Neural cell (in vitro differentiated cells): Measurements from ENCODE around the gene SLC16A8. TPM values are rescaled to one million over a fixed set of nuclear protein-coding genes. Genes with fewer than 3 reads are reported as not detected.

Experiments used
- H2AFZ ChIP-seq: fragments of 200-600, 300-800 bp; sonication (generic), shearing (Covaris generic); 2 replicates; pipeline ENCODE4 v1.6.0; 2014; ENCODE audit warnings: low read depth, mild to moderate bottlenecking, antibody characterized with exemption, low read length, moderate library complexity
- H3F3A ChIP-seq: fragments of 200-600 bp; shearing (Covaris generic); 2 replicates; pipeline ENCODE4 v1.6.1; 2016; ENCODE audit warnings: mild to moderate bottlenecking, moderate library complexity, mixed read lengths, antibody characterized with exemption, low read length; ENCODE audit not compliant: insufficient read depth, poor library complexity, severe bottlenecking
- H3K27ac ChIP-seq: fragments of 200-600, 300-800 bp; sonication (generic), shearing (Covaris generic); 2 replicates; pipeline ENCODE4 v1.5.1; 2014; ENCODE audit warnings: mild to moderate bottlenecking, low read length, moderate library complexity
- H3K27me3 ChIP-seq: fragments of 300-800, 200-600 bp; sonication (generic), shearing (Covaris generic); 2 replicates; pipeline ENCODE4 v1.6.0; 2014; ENCODE audit warnings: mild to moderate bottlenecking, low read depth, low read length, moderate library complexity; ENCODE audit not compliant: insufficient read depth
- H3K36me3 ChIP-seq: fragments of 300-800, 200-600 bp; sonication (generic), shearing (Covaris generic); 2 replicates; pipeline ENCODE4 v1.5.1; 2014; ENCODE audit warnings: mild to moderate bottlenecking, antibody characterized with exemption, low read length, moderate library complexity; ENCODE audit not compliant: insufficient read depth
- H3K4me2 ChIP-seq: fragments of 300-800, 200-600 bp; sonication (generic), shearing (Covaris generic); 2 replicates; pipeline ENCODE4 v1.6.0; 2014; ENCODE audit warnings: mild to moderate bottlenecking, low read length
- H3K4me3 ChIP-seq: fragments of 300-800, 200-600 bp; sonication (generic), shearing (Covaris generic); 2 replicates; pipeline ENCODE4 v1.5.1; 2014; ENCODE audit warnings: mild to moderate bottlenecking, low read length, moderate library complexity
- H3K79me2 ChIP-seq: fragments of 200-600 bp; shearing (Covaris generic); replicated peaks from 2 replicates; pipeline ENCODE4 v1.6.0; 2014; ENCODE audit warnings: mild to moderate bottlenecking, low read length, moderate library complexity; ENCODE audit not compliant: insufficient read depth
- H3K9ac ChIP-seq: fragments of 300-800, 200-600 bp; sonication (generic), shearing (Covaris generic); 2 replicates; pipeline ENCODE4 v1.6.1; 2016; ENCODE audit warnings: mild to moderate bottlenecking, low read length, mixed read lengths
- H3K9me2 ChIP-seq: fragments of 200-600 bp; shearing (Covaris generic); 2 replicates; pipeline ENCODE4 v1.6.1; 2016; ENCODE audit warnings: mild to moderate bottlenecking, low read length, mixed read lengths; ENCODE audit not compliant: insufficient read depth
- H3K9me3 ChIP-seq: fragments of 200-600, 300-800 bp; sonication (generic), shearing (Covaris generic); 2 replicates; pipeline ENCODE4 v1.6.1; 2016; ENCODE audit warnings: mild to moderate bottlenecking, mixed run types, low read length, moderate library complexity, mixed read lengths
- H4K20me1 ChIP-seq: fragments of 200-600 bp; shearing (Covaris generic); 2 replicates; pipeline ENCODE4 v1.6.1; 2016; ENCODE audit warnings: mild to moderate bottlenecking, mixed run types; ENCODE audit not compliant: insufficient read depth
- EP300 ChIP-seq: fragments of 450-650 bp; conservative IDR thresholded peaks from 2 replicates; pipeline ENCODE4 v1.6.1; 2014; ENCODE audit warnings: antibody characterized with exemption, mild to moderate bottlenecking, moderate library complexity; ENCODE audit not compliant: poor library complexity, severe bottlenecking
- EZH2 ChIP-seq: fragments of 200-600, 300-800 bp; shearing (Covaris generic), sonication (generic); IDR thresholded peaks from 2 replicates; pipeline ENCODE4 v1.6.1; 2014; ENCODE audit warnings: antibody characterized with exemption, low read length, borderline replicate concordance, mild to moderate bottlenecking; ENCODE audit not compliant: insufficient read depth, poor library complexity, severe bottlenecking
- MXI1 ChIP-seq: fragments of 450-650 bp; conservative IDR thresholded peaks from 2 replicates; pipeline ENCODE4 v1.6.1; 2014; ENCODE audit warnings: antibody characterized with exemption, mild to moderate bottlenecking; ENCODE audit not compliant: poor library complexity, severe bottlenecking
- POLR2AphosphoS5 ChIP-seq: IDR thresholded peaks from 2 replicates; pipeline ENCODE4 v1.6.1; 2012
- RAD21 ChIP-seq: fragments of 450-650 bp; conservative IDR thresholded peaks from 2 replicates; pipeline ENCODE4 v1.6.1; 2014; ENCODE audit warnings: antibody characterized with exemption, mild to moderate bottlenecking, moderate library complexity
- SMC3 ChIP-seq: fragments of 450-650 bp; conservative IDR thresholded peaks from 2 replicates; pipeline ENCODE4 v1.6.1; 2014; ENCODE audit warnings: antibody characterized with exemption, mild to moderate bottlenecking, moderate library complexity; ENCODE audit not compliant: poor library complexity
- TAF1 ChIP-seq: IDR thresholded peaks from 2 replicates; pipeline ENCODE4 v1.6.1; 2012; ENCODE audit warnings: low read depth
- polyA plus RNA-seq: library from polyadenylated mRNA; depleted of rRNA; stranded (reverse); fragments of >200 nt; gene quantifications from 2 replicates; pipeline ENCODE4 v1.2.3, GENCODE V29; 2014
- TF ChIP-seq, protein P1 (sequence below): IDR thresholded peaks from 2 replicates; pipeline ENCODE4 v1.6.1; 2012; ENCODE audit warnings: borderline replicate concordance
- TF ChIP-seq, protein P2 (sequence below): fragments of 450-650 bp; IDR thresholded peaks from 2 replicates; pipeline ENCODE4 v1.5.1; 2014; ENCODE audit warnings: antibody characterized with exemption, mild to moderate bottlenecking, moderate library complexity; ENCODE audit not compliant: poor library complexity, severe bottlenecking

SLC16A8 gene
- polyA plus RNA-seq, 1 donor from 2014 or later = not detected

DNA sequence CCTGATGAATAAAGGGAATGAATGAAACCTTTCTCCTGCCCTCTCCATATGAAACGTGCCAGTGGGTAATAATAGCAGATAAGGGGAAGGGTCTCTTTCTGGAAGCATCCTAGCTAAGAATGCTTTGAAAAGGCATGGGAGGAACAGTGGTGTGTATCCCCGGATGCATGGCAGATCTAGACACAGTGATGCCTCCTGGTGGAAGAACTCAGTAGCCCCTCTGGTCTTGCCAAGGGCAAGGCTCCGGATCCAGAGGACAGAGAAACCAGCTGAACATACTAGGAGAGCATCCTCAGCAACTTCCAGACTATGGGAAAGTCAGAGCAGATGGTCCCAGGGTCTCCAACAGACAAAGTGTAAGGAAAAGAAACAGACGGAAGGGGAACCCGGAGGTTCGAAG is 20.1 kb upstream of the SLC16A8 start:
- TF ChIP-seq EZH2 (no peak), MXI1 (no peak), RAD21 (no peak)
- no peak overlapping the region for H3K9ac ChIP-seq

DNA sequence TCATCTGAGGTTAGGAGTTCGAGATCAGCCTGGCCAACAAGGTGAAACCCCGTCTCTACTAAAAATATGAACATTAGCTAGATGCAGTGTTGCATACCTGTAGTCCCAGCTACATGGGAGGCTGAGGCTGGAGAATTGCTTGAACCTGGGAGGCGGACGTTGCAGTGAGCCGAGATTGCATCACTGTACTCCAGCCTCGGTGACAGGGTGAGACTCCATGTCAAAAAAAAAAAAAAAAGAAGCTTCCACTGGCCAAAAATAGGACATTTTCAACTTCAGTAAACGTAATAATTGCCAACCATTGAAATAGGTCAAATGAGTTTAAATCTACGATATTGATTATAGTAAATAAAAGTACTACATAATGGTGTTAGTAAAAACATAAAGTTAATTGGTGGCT is 19.7 kb upstream of the SLC16A8 start:
- Histone ChIP-seq H3K79me2 (no peaks in the 10 kb centered on the region), H3K9me3 (no peaks in the 10 kb centered on the region), H3K9ac (no peak overlapping the region), H3K27ac (no peak overlapping the region), H3K4me3 (no peak overlapping the region), H3K9me2 (no peaks in the 10 kb centered on the region), H2AFZ (no peak overlapping the region), H3F3A (no peaks in the 10 kb centered on the region), H3K36me3 (no peaks in the 10 kb centered on the region), H3K27me3 (no peaks in the 10 kb centered on the region), H4K20me1 (no peaks in the 10 kb centered on the region), H3K4me2 (no peak overlapping the region)
- TF ChIP-seq TAF1 (no peak), MXI1 (no peak), EP300 (no peak), EZH2 (no peak), RAD21 (no peak), SMC3 (no peak), POLR2AphosphoS5 (no peak)
- TF ChIP-seq, protein P1, sequence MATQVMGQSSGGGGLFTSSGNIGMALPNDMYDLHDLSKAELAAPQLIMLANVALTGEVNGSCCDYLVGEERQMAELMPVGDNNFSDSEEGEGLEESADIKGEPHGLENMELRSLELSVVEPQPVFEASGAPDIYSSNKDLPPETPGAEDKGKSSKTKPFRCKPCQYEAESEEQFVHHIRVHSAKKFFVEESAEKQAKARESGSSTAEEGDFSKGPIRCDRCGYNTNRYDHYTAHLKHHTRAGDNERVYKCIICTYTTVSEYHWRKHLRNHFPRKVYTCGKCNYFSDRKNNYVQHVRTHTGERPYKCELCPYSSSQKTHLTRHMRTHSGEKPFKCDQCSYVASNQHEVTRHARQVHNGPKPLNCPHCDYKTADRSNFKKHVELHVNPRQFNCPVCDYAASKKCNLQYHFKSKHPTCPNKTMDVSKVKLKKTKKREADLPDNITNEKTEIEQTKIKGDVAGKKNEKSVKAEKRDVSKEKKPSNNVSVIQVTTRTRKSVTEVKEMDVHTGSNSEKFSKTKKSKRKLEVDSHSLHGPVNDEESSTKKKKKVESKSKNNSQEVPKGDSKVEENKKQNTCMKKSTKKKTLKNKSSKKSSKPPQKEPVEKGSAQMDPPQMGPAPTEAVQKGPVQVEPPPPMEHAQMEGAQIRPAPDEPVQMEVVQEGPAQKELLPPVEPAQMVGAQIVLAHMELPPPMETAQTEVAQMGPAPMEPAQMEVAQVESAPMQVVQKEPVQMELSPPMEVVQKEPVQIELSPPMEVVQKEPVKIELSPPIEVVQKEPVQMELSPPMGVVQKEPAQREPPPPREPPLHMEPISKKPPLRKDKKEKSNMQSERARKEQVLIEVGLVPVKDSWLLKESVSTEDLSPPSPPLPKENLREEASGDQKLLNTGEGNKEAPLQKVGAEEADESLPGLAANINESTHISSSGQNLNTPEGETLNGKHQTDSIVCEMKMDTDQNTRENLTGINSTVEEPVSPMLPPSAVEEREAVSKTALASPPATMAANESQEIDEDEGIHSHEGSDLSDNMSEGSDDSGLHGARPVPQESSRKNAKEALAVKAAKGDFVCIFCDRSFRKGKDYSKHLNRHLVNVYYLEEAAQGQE = no peak
- TF ChIP-seq, protein P2, sequence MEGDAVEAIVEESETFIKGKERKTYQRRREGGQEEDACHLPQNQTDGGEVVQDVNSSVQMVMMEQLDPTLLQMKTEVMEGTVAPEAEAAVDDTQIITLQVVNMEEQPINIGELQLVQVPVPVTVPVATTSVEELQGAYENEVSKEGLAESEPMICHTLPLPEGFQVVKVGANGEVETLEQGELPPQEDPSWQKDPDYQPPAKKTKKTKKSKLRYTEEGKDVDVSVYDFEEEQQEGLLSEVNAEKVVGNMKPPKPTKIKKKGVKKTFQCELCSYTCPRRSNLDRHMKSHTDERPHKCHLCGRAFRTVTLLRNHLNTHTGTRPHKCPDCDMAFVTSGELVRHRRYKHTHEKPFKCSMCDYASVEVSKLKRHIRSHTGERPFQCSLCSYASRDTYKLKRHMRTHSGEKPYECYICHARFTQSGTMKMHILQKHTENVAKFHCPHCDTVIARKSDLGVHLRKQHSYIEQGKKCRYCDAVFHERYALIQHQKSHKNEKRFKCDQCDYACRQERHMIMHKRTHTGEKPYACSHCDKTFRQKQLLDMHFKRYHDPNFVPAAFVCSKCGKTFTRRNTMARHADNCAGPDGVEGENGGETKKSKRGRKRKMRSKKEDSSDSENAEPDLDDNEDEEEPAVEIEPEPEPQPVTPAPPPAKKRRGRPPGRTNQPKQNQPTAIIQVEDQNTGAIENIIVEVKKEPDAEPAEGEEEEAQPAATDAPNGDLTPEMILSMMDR = no peak

More for the DNA sequence above, 20.1 kb upstream of the SLC16A8 start:
- Histone ChIP-seq H3K79me2 (no peaks in the 10 kb centered on the region), H3K36me3 (no peaks in the 10 kb centered on the region), H3K4me3 (no peak overlapping the region), H3K4me2 (no peak overlapping the region), H4K20me1 (no peaks in the 10 kb centered on the region), H3K27ac (no peak overlapping the region), H3K27me3 (no peaks in the 10 kb centered on the region), H3F3A (no peaks in the 10 kb centered on the region), H3K9me2 (no peaks in the 10 kb centered on the region), H3K9me3 (no peaks in the 10 kb centered on the region), H2AFZ (no peak overlapping the region)
